SJCRH30 (cell line): Measurements from ENCODE around the gene LACTBL1. TPM values are rescaled to one million over a fixed set of nuclear protein-coding genes. Genes with fewer than 3 reads are reported as not detected.
"Not testable (repeated sequence)": the region's sequence is repeated elsewhere in the genome, so short reads cannot be mapped to it uniquely, and the experiment has no call there.

Experiments
- DNase-seq, 2 experiments: peaks; one replicate each; pipeline ENCODE4 v3.0.0-alpha.2; 2015 to 2020
- H3K27ac ChIP-seq: fragments of 250-450 bp; sonication (Bioruptor Pico); 2 replicates; pipeline ENCODE4 v1.5.1; 2020; ENCODE audit warnings: mild to moderate bottlenecking, moderate library complexity
- H3K27me3 ChIP-seq: fragments of 250-450 bp; sonication (Bioruptor Pico); 2 replicates; pipeline ENCODE4 v1.5.1; 2020; ENCODE audit warnings: mild to moderate bottlenecking, moderate library complexity
- H3K36me3 ChIP-seq: fragments of 250-450 bp; sonication (Bioruptor Pico); 2 replicates; pipeline ENCODE4 v1.5.1; 2020; ENCODE audit warnings: mild to moderate bottlenecking, moderate library complexity
- H3K4me1 ChIP-seq: fragments of 250-450 bp; sonication (Bioruptor Pico); 2 replicates; pipeline ENCODE4 v1.5.1; 2020; ENCODE audit warnings: mild to moderate bottlenecking, moderate library complexity
- H3K4me3 ChIP-seq: fragments of 250-450 bp; sonication (Bioruptor Pico); 2 replicates; pipeline ENCODE4 v1.5.1; 2020; ENCODE audit warnings: mild to moderate bottlenecking, moderate library complexity
- H3K9me3 ChIP-seq: fragments of 250-450 bp; sonication (Bioruptor Pico); replicated peaks from 2 replicates; pipeline ENCODE4 v1.5.1; 2020; ENCODE audit warnings: mild to moderate bottlenecking, moderate library complexity
- total RNA-seq: library from RNA; depleted of rRNA; stranded (reverse); fragments of >200 nt; shearing (Covaris generic); gene quantifications from 2 replicates; pipeline ENCODE4 v1.2.3, GENCODE V29; 2014

The LACTBL1 gene
- total RNA-seq, 1 experiment from 2014 or later, result 0.20 TPM

- H3K27me3 ChIP-seq, result no peaks in the 10 kb centered on the region
- no peaks in the 10 kb centered on the region; the same call in 1 of the 2 replicates for H3K9me3 ChIP-seq
- peaks cover 18% of the 10 kb centered on the region for H3K4me1 ChIP-seq
- no peak overlapping the region for H3K27ac ChIP-seq
- no peak for DNase-seq
- no peak overlapping the region for H3K4me3 ChIP-seq
- no peaks in the 10 kb centered on the region for H3K36me3 ChIP-seq
These were observed 6.4 kb downstream of the LACTBL1 start for GRCh38 chr1:22966309-22966708.

DNA sequence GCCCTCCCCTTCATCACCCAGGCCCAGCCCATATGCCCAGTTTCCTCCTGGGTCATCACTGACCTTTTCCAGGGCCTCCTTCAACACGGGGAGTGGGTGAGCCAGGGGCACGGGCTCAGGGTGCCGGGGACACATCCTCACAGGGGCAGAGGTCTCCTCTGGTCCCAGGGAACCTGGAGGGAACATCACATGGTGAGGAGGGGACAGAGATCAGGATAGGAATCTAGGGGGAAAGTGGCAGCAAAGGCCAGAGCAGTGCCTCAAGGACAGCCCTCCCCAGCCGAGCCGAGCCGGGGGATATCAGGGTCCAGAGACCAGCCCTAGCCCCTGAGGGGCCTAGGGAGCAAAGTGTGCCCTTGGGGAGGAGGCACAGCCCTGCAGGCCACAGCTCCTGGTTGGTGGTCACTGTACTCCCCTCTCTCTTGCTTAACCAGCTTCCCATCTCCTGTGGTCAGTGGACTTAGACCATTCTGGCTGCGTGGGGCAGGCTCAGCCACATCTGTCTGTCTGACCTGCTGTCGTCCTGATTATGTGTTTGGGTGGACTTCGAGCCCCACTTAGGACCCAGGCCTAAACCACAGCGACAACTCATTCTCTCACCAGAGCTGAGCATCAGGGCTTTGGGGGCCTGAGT lies 9.5 kb downstream of the LACTBL1 start:
- peaks cover 5% of the 10 kb centered on the region; the same call in 1 of the 2 replicates for H3K4me1 ChIP-seq
- no peaks in the 10 kb centered on the region; the same call in 1 of the 2 replicates for H3K9me3 ChIP-seq
- no peak overlapping the region for H3K27ac ChIP-seq
- DNase-seq, result no peak
- H3K36me3 ChIP-seq, result no peaks in the 10 kb centered on the region
- no peaks in the 10 kb centered on the region for H3K27me3 ChIP-seq
- H3K4me3 ChIP-seq, result no peak overlapping the region

DNA sequence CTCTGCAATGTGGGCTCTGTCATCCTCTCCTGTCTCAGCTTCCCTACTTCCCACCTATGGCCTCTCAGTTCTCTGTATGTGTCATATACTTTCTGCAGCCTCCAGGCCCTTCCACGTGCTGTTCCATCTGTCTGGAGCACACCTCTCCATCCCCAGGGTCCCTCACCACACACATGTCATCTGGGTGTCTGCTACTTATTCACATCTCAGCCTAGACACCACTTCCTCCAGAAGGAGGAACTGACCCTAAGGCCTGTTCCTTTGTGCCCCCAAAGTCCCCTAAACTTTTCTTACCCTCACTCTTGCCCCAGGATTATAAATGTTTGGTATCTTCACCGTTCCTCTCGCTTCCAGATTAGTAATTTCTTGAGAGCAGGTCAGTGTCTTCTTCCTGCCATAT lies 10.1 kb downstream of the LACTBL1 start:
- DNase-seq, result no peak
- Histone ChIP-seq H3K4me1 (peaks cover 5% of the 10 kb centered on the region; the same call in 1 of the 2 replicates), H3K9me3 (no peaks in the 10 kb centered on the region; the same call in 1 of the 2 replicates), H3K27me3 (no peaks in the 10 kb centered on the region), H3K27ac (no peak overlapping the region), H3K4me3 (no peak overlapping the region), H3K36me3 (no peaks in the 10 kb centered on the region)

- Histone ChIP-seq H3K4me1 (peaks cover 5% of the 10 kb centered on the region; the same call in 1 of the 2 replicates), H3K27me3 (no peaks in the 10 kb centered on the region), H3K4me3 (no peak overlapping the region), H3K36me3 (no peaks in the 10 kb centered on the region), H3K27ac (no peak overlapping the region), H3K9me3 (no peaks in the 10 kb centered on the region)
- no peak for DNase-seq
These were observed 12.9 kb downstream of the LACTBL1 start for GRCh38 chr1:22959545-22960360.

DNA sequence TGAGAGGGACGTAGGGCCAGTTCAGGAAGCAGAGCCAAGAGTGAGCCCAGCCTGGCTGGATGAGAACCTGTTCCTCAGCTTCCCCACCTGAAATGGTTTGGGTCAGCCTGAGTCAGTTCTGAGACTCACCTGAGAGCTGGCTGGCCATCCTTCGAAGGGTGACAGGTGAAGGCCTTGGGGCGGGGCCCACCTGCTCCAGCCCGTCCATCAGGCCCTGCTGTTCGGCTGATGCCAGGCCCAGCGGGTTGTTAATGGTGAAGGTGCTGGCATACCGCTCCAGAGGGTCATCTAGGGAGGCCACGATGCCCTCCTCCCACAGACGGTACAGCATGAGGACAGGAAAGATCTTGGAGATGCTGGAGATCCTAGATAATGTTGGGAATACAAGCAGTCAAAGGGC lies 14.1 kb downstream of the LACTBL1 start:
- no peaks in the 10 kb centered on the region for H3K9me3 ChIP-seq
- H3K27me3 ChIP-seq, result no peaks in the 10 kb centered on the region; the same call in 1 of the 2 replicates
- no peak for DNase-seq
- H3K36me3 ChIP-seq, result no peaks in the 10 kb centered on the region
- H3K4me1 ChIP-seq, result no peaks in the 10 kb centered on the region
- H3K27ac ChIP-seq, result no peak overlapping the region
- no peak overlapping the region for H3K4me3 ChIP-seq

DNA sequence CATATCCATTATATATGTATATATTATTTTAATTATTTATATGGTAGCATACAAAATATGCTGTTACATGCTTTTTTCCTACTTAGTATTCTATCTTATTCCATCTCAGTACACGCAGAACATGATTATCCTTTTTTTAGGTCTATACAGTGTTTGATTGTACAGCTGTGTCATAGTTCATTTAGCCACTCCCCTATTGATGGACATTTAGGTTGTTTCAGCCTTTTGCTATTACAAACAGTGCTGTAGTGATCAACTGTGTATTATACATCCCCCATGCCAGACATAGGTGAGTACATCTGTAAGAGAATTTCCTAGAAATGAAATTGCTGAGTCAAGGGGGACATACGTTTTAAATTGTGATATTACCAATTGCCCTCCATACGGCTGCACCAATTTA lies 15.6 kb downstream of the LACTBL1 start:
- no peak for DNase-seq
- Histone ChIP-seq H3K27me3 (no peaks in the 10 kb centered on the region; the same call in 1 of the 2 replicates), H3K9me3 (no peaks in the 10 kb centered on the region), H3K4me3 (no peak overlapping the region), H3K27ac (no peak overlapping the region), H3K4me1 (no peaks in the 10 kb centered on the region), H3K36me3 (no peaks in the 10 kb centered on the region)

DNA sequence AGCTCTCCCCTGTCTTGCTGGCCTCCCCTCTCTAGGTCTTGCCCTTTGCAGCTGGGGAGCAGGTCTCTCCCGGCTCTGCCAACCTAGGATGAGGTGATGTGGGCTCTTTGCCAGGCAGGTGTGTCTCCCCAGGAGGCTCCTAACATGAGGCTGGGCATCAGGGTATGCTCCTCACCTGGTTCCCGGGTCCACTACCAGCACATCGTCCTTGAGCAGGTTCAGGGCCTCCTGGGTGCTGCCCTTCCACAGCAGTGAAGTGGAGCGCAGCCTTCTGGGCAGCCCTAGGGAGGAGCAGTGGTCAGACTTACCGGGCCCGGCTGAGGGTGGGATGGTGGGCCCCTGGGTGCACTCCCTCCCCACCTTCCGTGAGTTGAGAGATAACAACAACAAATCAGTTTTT lies 17.5 kb downstream of the LACTBL1 start:
- H3K4me3 ChIP-seq, result no peak overlapping the region
- H3K27me3 ChIP-seq, result no peaks in the 10 kb centered on the region; the same call in 1 of the 2 replicates
- H3K4me1 ChIP-seq, result no peaks in the 10 kb centered on the region
- DNase-seq, result no peak
- H3K36me3 ChIP-seq, result no peaks in the 10 kb centered on the region
- H3K9me3 ChIP-seq, result no peaks in the 10 kb centered on the region
- H3K27ac ChIP-seq, result no peak overlapping the region

DNA sequence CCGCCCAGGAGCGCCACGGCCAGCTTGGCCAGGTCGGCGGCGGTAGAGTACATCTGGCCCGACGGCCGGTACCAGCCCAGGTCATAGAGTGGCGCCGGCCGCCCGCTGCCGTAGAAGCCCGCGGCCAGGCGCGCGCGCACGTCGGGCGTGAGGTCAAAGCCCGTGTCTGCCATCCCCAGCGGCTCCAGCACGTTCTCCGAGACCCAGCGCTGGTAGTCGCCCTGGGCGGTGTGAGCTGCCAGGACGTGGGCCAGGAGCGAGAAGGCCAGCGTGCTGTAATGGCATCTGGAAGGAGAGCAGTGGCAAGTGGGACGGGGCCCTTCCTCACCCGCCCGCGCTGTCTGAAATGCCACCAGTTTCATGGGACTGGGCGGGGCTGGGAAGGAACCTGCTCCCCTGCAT lies 18.9 kb downstream of the LACTBL1 start:
- Histone ChIP-seq H3K27me3 (no peaks in the 10 kb centered on the region; the same call in 1 of the 2 replicates), H3K36me3 (no peaks in the 10 kb centered on the region), H3K4me1 (no peaks in the 10 kb centered on the region), H3K4me3 (no peak overlapping the region), H3K27ac (no peak overlapping the region), H3K9me3 (no peaks in the 10 kb centered on the region)
- no peak for DNase-seq

- Histone ChIP-seq H3K27ac (no peak overlapping the region), H3K27me3 (no peaks in the 10 kb centered on the region; the same call in 1 of the 2 replicates), H3K9me3 (no peaks in the 10 kb centered on the region), H3K4me3 (no peak overlapping the region), H3K36me3 (no peaks in the 10 kb centered on the region), H3K4me1 (no peaks in the 10 kb centered on the region)
- DNase-seq, result no peak
These were observed 19.5 kb downstream of the LACTBL1 start for GRCh38 chr1:22953057-22953739.

DNA sequence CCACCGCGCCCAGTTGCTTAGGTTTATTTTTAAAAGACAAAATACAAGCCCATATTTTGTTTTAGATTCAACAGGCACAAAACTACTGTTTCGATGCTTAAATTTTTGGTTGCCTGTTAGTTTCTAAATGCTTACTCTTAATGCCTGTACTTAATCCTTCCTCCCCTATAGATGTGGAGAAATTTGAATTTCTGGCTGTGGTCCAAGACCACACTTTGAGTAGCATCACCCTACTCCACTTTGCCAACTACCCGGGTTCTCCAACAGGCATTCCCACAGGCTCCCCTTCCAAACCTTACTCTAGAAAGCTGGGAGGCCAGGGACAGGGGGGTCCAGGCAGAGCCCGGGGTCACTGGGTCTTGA lies 20.0 kb downstream of the LACTBL1 start:
- no peak overlapping the region for H3K4me3 ChIP-seq
- no peak for DNase-seq
- H3K27me3 ChIP-seq, result no peaks in the 10 kb centered on the region; the same call in 1 of the 2 replicates

GRCh38 chr1:22951796-22952195 lies 20.9 kb downstream of the LACTBL1 start:
- no peaks in the 10 kb centered on the region; the same call in 1 of the 2 replicates for H3K27me3 ChIP-seq
- H3K27ac ChIP-seq, result no peak overlapping the region
- no peak for DNase-seq
- no peaks in the 10 kb centered on the region for H3K9me3 ChIP-seq
- H3K36me3 ChIP-seq, result no peaks in the 10 kb centered on the region
- no peaks in the 10 kb centered on the region for H3K4me1 ChIP-seq
- no peak overlapping the region for H3K4me3 ChIP-seq

More for the DNA sequence above, 20.0 kb downstream of the LACTBL1 start:
- Histone ChIP-seq H3K27ac (no peak overlapping the region), H3K9me3 (no peaks in the 10 kb centered on the region), H3K4me1 (no peaks in the 10 kb centered on the region), H3K36me3 (no peaks in the 10 kb centered on the region)

DNA sequence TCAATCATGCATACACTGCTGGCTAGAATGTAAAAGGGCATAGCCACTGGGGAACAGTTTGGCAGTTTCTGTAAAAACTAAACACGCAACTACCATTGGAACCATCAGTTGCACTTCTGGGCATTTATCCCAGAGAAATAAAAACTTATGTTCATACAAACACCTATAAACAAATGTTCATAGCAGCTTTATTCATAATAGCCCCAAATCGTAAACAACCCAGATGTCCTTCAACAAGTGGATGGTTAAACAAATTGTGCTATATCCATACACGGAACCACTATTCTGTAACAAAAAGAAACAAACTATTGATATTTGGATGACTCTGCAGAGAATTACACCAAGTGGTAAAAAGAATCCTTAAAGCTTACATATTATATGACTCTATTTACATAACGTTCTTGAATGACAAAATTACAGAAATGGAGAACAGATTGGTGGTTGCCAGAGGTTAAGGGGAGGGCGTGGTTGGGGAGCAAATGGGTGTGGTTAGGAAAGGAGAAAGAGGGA lies 22.8 kb downstream of the LACTBL1 start:
- H3K9me3 ChIP-seq, result no peaks in the 10 kb centered on the region; the same call in 1 of the 2 replicates
- no peak overlapping the region for H3K27ac ChIP-seq
- no peak for DNase-seq
- H3K4me1 ChIP-seq, result no peaks in the 10 kb centered on the region
- H3K4me3 ChIP-seq, result no peak overlapping the region
- H3K36me3 ChIP-seq, result no peaks in the 10 kb centered on the region
- peaks cover 8% of the 10 kb centered on the region; the same call in 1 of the 2 replicates for H3K27me3 ChIP-seq

- DNase-seq, H3K4me1 ChIP-seq, H3K36me3 ChIP-seq, H3K4me3 ChIP-seq, H3K27ac ChIP-seq, H3K9me3 ChIP-seq: not testable (repeated sequence)
- H3K27me3 ChIP-seq, result peaks cover 18% of the 10 kb centered on the region; the same call in 1 of the 2 replicates
These were observed 27.5 kb downstream of the LACTBL1 start for GRCh38 chr1:22945171-22945570.

GRCh38 chr1:22944346-22945055 lies 28.2 kb downstream of the LACTBL1 start:
- no peaks in the 10 kb centered on the region for H3K4me1 ChIP-seq
- H3K9me3 ChIP-seq, result peaks cover 10% of the 10 kb centered on the region
- no peaks in the 10 kb centered on the region for H3K36me3 ChIP-seq
- no peak for DNase-seq
- no peak overlapping the region for H3K4me3 ChIP-seq
- no peak overlapping the region for H3K27ac ChIP-seq
- H3K27me3 ChIP-seq, result peaks cover 18% of the 10 kb centered on the region; the same call in 1 of the 2 replicates
